HEK293T (cell line): ENCODE data around the gene DHX40.
A peak's percentile ranks its signal among the peaks of the same experiment; 100 is the strongest.

ENCODE experiments used
- CTCF ChIA-PET: fragments of 350-600 bp; formaldehyde crosslinking; extraction: SDS; loops from one replicate; lab custom pipeline; 2021; ENCODE audit warnings: antibody characterized with exemption, inconsistent platforms; lab: Yijun Ruan, JAX
- POLR2A ChIA-PET: fragments of 350-600 bp; formaldehyde crosslinking; extraction: SDS; loops from one replicate; lab custom pipeline; 2020; ENCODE audit warnings: antibody characterized with exemption, inconsistent platforms; lab: Yijun Ruan, JAX
- DNase-seq: peaks from one replicate; pipeline ENCODE4 v3.0.0; 2012; ENCODE audit warnings: mixed read lengths; ENCODE audit errors: extremely low spot score
- ARNT ChIP-seq: fragments of 450-650 bp; IDR thresholded peaks from 2 replicates; pipeline ENCODE4 v1.6.1; 2017; ENCODE audit warnings: mild to moderate bottlenecking
- BHLHE40 ChIP-seq: fragments of 450-650 bp; IDR thresholded peaks from 2 replicates; pipeline ENCODE4 v1.6.1; 2016; ENCODE audit warnings: mild to moderate bottlenecking, moderate library complexity, borderline replicate concordance
- CTBP1 ChIP-seq: fragments of 450-650 bp; IDR thresholded peaks from 2 replicates; pipeline ENCODE4 v1.6.1; 2016; ENCODE audit warnings: borderline replicate concordance
- ELF4 ChIP-seq: fragments of 450-650 bp; IDR thresholded peaks from 2 replicates; pipeline ENCODE4 v1.6.1; 2017; ENCODE audit warnings: antibody characterized with exemption
- FOXA1 ChIP-seq: fragments of 450-650 bp; IDR thresholded peaks from 2 replicates; pipeline ENCODE4 v1.6.1; 2016; ENCODE audit warnings: mild to moderate bottlenecking
- FOXK2 ChIP-seq: fragments of 450-650 bp; IDR thresholded peaks from 2 replicates; pipeline ENCODE4 v1.6.1; 2016; ENCODE audit warnings: mild to moderate bottlenecking
- FOXM1 ChIP-seq: fragments of 450-650 bp; IDR thresholded peaks from 2 replicates; pipeline ENCODE4 v1.6.1; 2017; ENCODE audit warnings: mild to moderate bottlenecking, borderline replicate concordance
- HDGF ChIP-seq: fragments of 450-650 bp; IDR thresholded peaks from 2 replicates; pipeline ENCODE4 v1.6.1; 2017; ENCODE audit warnings: antibody characterized with exemption, borderline replicate concordance
- L3MBTL2 ChIP-seq: fragments of 450-650 bp; conservative IDR thresholded peaks from 2 replicates; pipeline ENCODE4 v1.6.1; 2016; ENCODE audit warnings: mild to moderate bottlenecking
- LEF1 ChIP-seq: fragments of 450-650 bp; IDR thresholded peaks from 2 replicates; pipeline ENCODE4 v1.6.1; 2017; ENCODE audit warnings: mild to moderate bottlenecking, borderline replicate concordance
- NFRKB ChIP-seq: fragments of 450-650 bp; IDR thresholded peaks from 2 replicates; pipeline ENCODE4 v1.6.1; 2016; ENCODE audit warnings: mild to moderate bottlenecking, moderate library complexity
- SP1 ChIP-seq: fragments of 450-650 bp; IDR thresholded peaks from 2 replicates; pipeline ENCODE4 v1.6.1; 2017
- SUZ12 ChIP-seq: fragments of 450-650 bp; IDR thresholded peaks from 2 replicates; pipeline ENCODE4 v1.6.1; 2016; ENCODE audit warnings: mild to moderate bottlenecking
- TARDBP ChIP-seq: fragments of 450-650 bp; IDR thresholded peaks from 2 replicates; pipeline ENCODE4 v1.6.1; 2016
- ZNF384 ChIP-seq: fragments of 450-650 bp; IDR thresholded peaks from 2 replicates; pipeline ENCODE4 v1.6.1; 2016
- TF ChIP-seq, protein P1 (sequence below): fragments of 450-650 bp; IDR thresholded peaks from 2 replicates; pipeline ENCODE4 v1.6.1; 2016

DHX40 gene

DNA sequence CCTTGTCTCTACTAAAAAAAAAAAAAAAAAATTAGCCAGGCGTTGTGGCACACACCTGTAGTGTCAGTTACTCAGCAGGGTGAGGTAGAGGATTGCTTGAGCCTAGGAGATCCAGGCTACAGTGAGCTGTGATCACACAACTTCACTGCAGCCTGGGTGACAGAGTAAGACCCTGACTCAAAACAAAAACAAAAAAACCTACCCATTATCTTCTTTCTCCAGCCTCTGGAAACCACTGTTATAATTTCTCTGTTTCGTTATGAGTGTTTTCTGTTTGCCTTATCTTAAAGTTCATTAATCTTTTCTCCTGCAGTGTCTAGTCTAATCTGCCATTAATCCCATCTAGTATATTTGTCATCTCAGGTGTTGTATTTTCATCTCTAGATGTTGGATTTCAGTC is 35.7 kb downstream of the DHX40 start:
- POLR2A ChIA-PET = no interaction called here
- TF ChIP-seq ARNT = no peak
- no peak for TF ChIP-seq FOXK2
- TF ChIP-seq L3MBTL2 = no peak
- TF ChIP-seq SP1 = no peak
- no peak for TF ChIP-seq ELF4
- no peak for TF ChIP-seq FOXA1
- no peak for TF ChIP-seq TARDBP
- TF ChIP-seq ZNF384 = no peak
- no peak for TF ChIP-seq HDGF
- no peak for TF ChIP-seq NFRKB
- TF ChIP-seq LEF1 = no peak
- CTCF ChIA-PET = no interaction called here
- DNase-seq = no peak

DNA sequence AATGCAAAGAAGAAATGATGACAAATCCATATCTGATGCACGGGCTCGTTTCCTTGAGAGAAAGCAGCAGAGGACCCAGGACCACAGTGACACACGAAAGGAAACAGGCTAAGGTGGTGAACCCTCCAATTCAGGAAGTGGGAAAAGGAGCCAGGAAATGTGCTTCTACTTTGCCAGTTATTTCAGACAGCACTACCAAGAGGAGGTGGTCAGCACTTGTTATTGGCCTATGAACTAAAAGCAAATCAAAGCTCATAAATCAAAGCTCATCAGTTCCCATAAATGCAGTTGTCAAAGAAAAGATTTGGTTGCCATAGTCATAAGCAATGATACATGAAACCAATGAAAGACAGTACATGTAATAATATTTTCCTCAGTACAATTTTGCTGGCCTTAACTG is 41.7 kb downstream of the DHX40 start:
- TF ChIP-seq ELF4 = no peak
- no peak for TF ChIP-seq ARNT
- TF ChIP-seq HDGF = no peak
- TF ChIP-seq FOXK2 = no peak
- TF ChIP-seq, protein P1, sequence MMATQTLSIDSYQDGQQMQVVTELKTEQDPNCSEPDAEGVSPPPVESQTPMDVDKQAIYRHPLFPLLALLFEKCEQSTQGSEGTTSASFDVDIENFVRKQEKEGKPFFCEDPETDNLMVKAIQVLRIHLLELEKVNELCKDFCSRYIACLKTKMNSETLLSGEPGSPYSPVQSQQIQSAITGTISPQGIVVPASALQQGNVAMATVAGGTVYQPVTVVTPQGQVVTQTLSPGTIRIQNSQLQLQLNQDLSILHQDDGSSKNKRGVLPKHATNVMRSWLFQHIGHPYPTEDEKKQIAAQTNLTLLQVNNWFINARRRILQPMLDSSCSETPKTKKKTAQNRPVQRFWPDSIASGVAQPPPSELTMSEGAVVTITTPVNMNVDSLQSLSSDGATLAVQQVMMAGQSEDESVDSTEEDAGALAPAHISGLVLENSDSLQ = no peak
- TF ChIP-seq SUZ12 = no peak
- no peak for TF ChIP-seq TARDBP
- TF ChIP-seq ZNF384 = no peak
- TF ChIP-seq SP1 = no peak
- TF ChIP-seq LEF1 = no peak
- TF ChIP-seq FOXA1 = no peak
- TF ChIP-seq BHLHE40 = no peak
- no peak for TF ChIP-seq FOXM1
- TF ChIP-seq NFRKB = no peak
- TF ChIP-seq L3MBTL2 = no peak
- no peak for DNase-seq
- POLR2A ChIA-PET = interaction anchor here (0.9 kb wide), 1 partner anchor 12 kb away, joined by 3 read pairs; no protein-coding TSS in a partner anchor
- CTCF ChIA-PET = no interaction called here

DNA sequence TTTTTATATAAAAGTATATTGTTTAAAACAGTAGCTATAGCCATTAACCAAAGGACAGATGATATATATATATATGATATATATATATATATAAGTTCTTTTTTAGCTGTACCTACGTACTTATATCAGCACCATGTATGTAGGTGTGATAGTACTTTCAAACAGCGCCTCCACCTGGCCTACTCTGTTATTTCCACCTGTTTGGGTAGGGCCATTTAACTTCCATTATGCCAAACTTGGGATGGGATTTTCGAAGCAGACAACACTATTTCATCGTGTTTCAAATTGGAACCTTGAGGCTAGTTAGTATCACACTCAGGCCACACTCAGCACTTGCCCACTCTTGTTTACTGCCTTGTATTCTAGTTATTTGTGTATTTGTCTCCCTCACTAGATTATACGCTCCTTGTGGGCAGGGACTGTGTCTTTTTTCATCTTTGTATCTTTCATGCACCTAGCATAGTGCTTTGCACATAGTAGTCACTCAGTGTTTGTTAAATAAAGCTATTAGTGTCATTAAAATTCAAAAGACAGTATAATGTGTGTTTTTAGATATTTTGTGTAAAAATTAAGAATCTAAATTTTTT is 42.5 kb downstream of the DHX40 start:
- peak; percentile 27 for DNase-seq
- CTCF ChIA-PET = interaction anchor here (1.0 kb wide), 1 partner anchor 9 kb away, joined by 3 read pairs; no protein-coding TSS in a partner anchor
- POLR2A ChIA-PET = interaction anchor here (0.9 kb wide), 1 partner anchor 11 kb away, joined by 3 read pairs; no protein-coding TSS in a partner anchor
- TF ChIP-seq ZNF384 = no peak
- no peak for TF ChIP-seq FOXM1
- no peak for TF ChIP-seq SP1
- no peak for TF ChIP-seq ARNT
- TF ChIP-seq CTBP1 = no peak
- TF ChIP-seq LEF1 = no peak
- no peak for TF ChIP-seq FOXA1
- no peak for TF ChIP-seq L3MBTL2
- TF ChIP-seq HDGF = no peak
- TF ChIP-seq ELF4 = no peak
- no peak for TF ChIP-seq NFRKB
- TF ChIP-seq TARDBP = no peak

DNA sequence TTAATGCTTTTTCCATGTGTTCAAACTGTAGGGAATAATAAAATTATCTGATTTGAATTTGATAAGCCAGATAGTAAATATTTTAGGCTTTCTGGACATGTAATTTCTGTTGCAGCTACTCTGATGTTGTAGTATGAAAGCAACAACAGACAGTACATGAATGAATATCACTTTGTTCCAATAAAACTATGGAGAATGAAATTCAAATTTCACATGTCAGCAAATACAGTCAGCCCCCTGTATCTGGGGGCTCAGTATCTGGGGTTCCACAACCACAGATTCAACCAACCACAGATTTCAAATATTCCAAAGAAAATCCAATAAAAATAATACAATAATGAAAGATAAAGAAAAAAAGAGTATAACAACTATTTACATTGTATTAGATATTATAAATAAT is 46.1 kb downstream of the DHX40 start:
- TF ChIP-seq BHLHE40 = no peak
- DNase-seq = no peak
- ChIA-PET POLR2A (no interaction called here), CTCF (no interaction called here)

DNA sequence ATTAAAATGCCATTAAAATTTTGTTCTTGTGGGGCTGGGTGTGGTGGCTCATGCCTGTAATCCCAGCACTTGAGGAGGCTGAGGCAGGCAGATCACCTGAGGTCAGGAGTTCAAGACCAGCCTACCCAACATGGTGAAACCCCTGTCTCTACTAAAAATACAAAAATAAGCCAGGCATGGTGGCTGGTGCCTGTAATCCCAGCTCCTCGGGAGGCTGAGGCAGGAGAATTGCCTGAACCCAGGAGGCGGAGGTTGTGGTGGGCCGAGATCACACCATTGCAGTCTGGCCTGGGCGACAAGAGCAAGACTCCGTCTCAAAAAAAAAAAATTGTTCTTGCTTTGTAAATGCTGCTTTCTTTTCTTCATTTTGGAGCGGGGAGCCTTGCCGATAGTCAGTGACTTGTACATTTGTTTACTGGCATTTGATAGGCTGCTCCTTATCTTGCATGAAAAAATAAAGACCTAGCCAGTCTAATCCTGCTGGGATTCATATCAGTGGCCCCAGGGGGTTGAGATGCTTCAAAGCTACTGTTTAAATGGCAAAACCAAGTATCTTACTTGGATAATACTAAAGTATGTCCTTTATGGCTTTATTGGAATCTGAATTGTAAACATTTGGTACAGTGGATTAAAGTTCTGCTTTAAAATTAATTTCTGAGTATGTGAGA is 51.0 kb downstream of the DHX40 start:
- TF ChIP-seq LEF1 (no peak), FOXK2 (no peak), SP1 (no peak), ELF4 (no peak), L3MBTL2 (no peak), CTBP1 (no peak), TARDBP (no peak), ZNF384 (no peak), FOXM1 (no peak), NFRKB (no peak)
- ChIA-PET CTCF (interaction anchor here (0.8 kb wide), 1 partner anchor 8 kb away, joined by 3 read pairs; no protein-coding TSS in a partner anchor), POLR2A (interaction anchor here (3.5 kb wide), 1 partner anchor 50 kb away, joined by 13 read pairs; the partner anchor contains the start of gene DHX40)
- no peak for DNase-seq

DNA sequence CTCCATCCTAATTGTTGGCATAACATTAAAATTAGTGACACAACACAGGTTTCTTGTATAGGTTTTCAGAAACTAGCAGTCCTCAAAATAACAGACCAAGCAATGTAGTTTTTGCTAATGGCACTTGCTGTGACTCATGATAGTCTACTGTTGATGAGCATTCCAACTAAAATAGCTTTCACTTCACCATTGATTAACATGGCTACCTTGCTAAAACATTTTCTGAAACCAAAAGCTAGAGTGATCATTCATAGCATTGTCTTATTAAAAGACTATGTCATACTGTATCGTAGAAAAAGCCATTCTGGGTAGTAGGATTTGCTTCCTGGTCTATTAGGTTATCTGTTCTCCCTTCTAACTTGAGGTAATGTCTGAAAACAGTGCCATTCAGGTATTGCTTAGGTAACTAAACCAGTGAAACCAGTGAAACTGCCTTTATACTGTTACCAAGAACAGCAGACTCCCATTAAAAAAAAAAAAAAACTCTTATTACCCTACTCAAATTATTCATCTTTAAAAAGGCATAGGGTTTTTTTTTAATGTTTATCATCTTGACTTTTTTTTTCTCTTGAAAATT is 51.8 kb downstream of the DHX40 start:
- DNase-seq = no peak
- CTCF ChIA-PET = interaction anchor here (0.8 kb wide), 1 partner anchor 9 kb away, joined by 3 read pairs; no protein-coding TSS in a partner anchor
- POLR2A ChIA-PET = interaction anchor here (3.5 kb wide), 1 partner anchor 51 kb away, joined by 13 read pairs; the partner anchor contains the start of gene DHX40
- TF ChIP-seq NFRKB (no peak), BHLHE40 (no peak), HDGF (no peak), SUZ12 (no peak), ZNF384 (0 out of 2 replicates have a peak, but pooled peaks have one; percentile 8), CTBP1 (no peak)

DNA sequence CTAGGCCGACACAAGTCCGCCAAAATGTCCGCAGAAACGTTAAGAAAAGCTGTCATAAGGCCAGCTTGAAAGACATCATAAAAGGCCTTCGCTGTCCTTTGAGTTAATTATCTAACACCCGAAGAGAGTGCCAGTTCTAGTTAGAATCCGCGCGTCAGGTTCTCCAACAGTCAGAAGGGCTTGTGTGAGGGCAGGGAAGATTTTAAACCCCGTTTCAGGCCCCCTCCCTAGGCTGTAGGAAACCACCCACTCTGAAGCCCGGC is 53.6 kb downstream of the DHX40 start:
- ChIA-PET POLR2A (interaction anchor here (0.7 to 3.8 kb wide), 30 partner anchors 8 to 399 kb away, joined by 3 to 22 read pairs (median 4); partner anchors contain the start of genes DHX40, GDPD1, PTRH2 and VMP1), CTCF (no interaction called here)
- no peak for TF ChIP-seq BHLHE40
- no peak for TF ChIP-seq NFRKB
- no peak for DNase-seq
